AML-193 (cell line): ENCODE results near the gene AGAP1.

Source experiments
- DNase-seq, 2 experiments: peaks; one replicate each; lab custom pipeline; 2025; lab: John Stamatoyannopoulos, UW

AGAP1 gene

DNA sequence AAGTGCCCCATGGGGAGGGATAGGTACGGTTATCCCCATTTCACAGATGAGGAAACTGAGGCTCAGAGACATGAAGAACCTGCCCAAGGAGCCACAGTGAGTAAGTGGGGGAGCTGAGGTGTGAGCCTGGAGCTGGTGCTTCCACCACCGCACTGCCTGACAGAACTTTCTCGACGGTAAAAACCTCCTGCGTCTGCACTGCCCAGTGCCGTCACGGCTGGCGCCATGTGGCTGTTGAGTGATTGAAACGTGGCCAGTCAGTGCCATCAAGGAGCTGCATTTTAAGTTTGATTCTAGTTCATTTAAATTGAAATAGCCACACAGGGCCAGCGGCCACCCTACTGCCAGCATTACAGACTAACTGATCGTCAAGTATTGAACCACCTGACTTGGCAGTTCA lies 217.1 kb downstream of the AGAP1 start:
- DNase-seq = no peak

GRCh38 chr2:235711527-235711926 lies 217.7 kb downstream of the AGAP1 start:
- DNase-seq = no peak

GRCh38 chr2:235712176-235712575 lies 218.3 kb downstream of the AGAP1 start:
- no peak for DNase-seq

GRCh38 chr2:235713189-235713588 lies 219.3 kb downstream of the AGAP1 start:
- no peak for DNase-seq

GRCh38 chr2:235715601-235716000 lies 221.8 kb downstream of the AGAP1 start:
- no peak for DNase-seq

GRCh38 chr2:235716875-235717496 lies 223.1 kb downstream of the AGAP1 start:
- no peak for DNase-seq

GRCh38 chr2:235719146-235719942 lies 225.5 kb downstream of the AGAP1 start:
- no peak for DNase-seq

GRCh38 chr2:235721625-235722024 lies 227.8 kb downstream of the AGAP1 start:
- DNase-seq = no peak

- no peak for DNase-seq
Observed at GRCh38 chr2:235722869-235723268, 229.0 kb downstream of the AGAP1 start.

- DNase-seq = no peak
Observed at GRCh38 chr2:235723371-235723770, 229.5 kb downstream of the AGAP1 start.

- no peak for DNase-seq
Observed at GRCh38 chr2:235723811-235724465, 230.1 kb downstream of the AGAP1 start.

GRCh38 chr2:235725016-235725489 lies 231.2 kb downstream of the AGAP1 start:
- DNase-seq = no peak

GRCh38 chr2:235725841-235726240 lies 232.0 kb downstream of the AGAP1 start:
- DNase-seq = no peak

- DNase-seq = no peak
Observed at GRCh38 chr2:235726554-235726953, 232.7 kb downstream of the AGAP1 start.

DNA sequence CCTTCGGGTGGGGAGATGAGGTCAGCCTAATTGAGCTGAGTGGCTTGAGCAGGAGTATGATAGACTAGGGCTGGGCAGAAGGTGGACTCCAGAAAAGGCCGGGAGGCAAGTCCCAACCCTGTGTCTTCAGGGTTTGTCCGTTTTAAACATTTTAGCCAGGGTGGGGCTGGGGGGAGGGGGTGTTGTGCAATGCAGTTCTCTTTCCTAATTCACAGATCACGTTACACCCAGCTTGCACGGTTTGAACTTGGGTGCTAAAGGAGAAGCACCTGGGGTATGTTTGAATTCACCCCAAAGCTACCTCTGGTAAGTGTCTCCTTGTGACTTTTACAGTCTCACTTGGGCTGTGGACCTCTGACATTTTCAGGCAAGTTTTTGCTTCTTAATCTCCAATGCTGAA lies 233.3 kb downstream of the AGAP1 start:
- no peak for DNase-seq

DNA sequence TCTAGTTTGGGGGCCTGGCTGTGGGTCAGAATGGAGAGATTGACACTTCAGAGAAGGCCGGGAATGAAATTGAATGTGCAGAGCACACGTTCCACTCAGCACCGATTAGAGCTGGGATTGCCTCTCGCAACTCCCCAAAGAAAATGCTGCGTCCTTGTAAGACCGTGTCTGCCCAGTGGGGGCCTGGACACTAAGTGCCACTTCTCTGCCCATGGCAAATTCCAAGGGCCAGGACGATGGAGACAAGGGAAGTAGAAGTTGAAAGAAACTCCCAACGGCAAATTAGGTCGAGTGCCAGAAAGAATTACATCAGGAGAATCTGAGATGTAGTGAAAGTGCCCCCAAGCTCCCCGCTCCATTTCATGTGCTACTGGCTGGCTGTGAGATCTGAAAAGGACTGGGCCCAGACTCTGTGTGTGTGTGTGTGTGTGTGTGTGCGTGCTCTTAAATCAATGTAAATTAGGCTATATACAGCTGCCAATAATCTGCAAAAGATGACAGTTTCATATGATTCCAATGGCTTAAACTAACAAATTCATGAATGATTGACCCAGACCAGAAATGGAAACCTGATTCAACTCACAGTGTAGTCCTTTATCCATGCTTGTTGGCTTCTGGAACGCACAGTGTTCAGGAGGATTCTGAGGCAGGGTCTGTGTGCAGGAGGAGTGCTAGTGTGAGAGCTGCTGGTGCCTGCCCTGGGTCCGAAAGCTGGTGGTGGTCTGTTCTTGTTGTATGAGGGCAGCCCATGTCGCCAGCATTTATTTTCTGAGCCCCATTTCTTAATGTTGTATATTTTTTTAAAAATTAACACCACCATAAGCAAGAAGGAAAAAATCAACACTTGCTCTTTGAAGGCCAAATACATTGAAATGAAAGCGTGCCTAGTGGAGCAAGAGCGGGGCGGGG lies 234.3 kb downstream of the AGAP1 start:
- no peak for DNase-seq

DNA sequence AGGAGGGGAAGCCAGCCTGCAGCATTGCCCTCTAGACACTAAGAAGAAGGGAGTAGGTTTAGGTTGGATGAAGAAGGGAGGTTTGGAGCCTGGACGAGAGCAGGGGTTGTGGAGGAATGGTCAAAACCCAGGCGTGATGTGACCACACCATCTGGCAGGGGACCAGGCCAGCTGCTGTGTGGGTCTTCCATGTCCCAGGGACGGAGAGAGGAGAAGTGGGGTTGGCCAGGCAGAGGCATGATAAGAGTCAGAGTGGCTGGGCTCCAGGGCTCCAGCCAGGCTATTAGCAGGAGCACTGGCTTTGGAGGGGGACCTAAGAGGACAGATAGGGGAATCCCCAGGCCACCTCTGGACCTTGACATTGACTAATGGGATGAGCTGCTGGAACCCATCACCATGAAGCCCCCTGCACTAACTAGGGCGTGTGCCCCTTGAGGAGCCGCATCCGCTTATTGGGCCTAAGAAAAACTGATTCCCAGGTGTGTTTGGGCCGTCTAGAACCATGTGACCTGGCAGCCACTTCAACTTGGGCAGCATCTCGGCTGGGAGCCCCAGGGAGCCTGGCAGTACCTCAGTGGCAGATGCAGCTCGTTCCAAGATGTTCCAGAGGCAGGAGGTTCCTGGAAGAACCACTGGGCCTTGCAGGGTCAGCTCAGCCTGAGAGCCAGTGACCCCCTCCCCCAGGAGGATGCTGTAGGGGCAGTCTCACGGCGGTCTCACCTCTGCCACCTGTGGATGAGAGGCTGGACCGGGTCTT lies 235.1 kb downstream of the AGAP1 start:
- no peak for DNase-seq

GRCh38 chr2:235729557-235729947 lies 235.7 kb downstream of the AGAP1 start:
- DNase-seq = no peak

DNA sequence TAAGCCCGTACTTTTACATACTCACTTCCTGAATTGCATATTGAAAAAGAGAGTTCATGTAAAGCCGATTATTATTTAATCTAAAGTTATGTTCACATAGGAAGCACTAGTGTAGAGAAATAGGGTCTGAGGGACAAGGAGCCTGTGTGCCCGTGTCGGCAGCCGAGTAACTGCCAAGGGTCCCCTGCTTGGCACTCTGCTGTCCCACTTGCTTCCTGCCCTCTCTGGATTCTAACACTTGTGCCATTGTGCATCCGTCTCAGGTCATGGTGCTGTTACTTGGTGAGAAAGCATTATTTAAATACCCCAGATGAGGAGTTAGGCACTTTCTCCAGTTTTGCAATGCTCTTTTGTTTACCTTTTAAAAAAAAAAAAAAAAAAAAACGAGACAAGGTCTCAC lies 236.3 kb downstream of the AGAP1 start:
- no peak for DNase-seq

DNA sequence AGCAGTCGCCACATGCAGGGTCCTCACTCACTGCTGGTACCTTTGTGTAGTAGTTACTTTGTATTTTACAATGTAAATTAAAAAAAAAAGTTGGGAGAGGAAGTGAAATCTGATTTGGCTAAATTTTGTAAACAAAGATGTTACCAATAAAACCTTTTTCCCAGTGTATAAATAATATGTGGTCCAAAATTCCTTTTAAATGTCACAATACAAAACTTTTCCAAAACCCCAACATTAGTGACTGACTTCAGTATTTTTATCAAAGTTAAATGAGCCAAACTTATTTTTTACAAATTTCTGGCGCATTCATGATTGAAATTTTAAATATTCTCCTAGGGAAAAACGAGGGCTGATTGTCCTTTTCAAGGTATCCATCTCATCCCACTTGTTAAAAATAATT lies 239.9 kb downstream of the AGAP1 start:
- no peak for DNase-seq

DNA sequence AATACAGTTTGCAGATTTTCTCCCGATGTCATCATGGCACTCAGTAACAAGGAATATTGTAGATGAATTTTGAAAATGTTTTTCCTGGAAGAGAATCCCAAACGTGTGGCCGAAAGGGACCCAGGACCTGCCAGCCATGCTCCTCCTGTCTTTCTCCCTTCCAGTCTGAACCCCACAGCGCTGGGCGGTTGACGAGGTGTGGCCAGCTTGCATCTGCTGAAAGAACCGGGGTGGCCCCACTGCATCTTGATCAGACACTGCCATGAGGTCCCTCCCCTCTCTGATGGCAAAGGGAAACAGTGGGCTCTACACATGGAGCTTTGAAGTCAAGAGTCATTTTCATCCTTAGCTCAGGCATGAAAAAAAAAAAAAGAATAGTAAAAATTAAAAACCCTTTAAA lies 240.3 kb downstream of the AGAP1 start:
- DNase-seq = no peak
